H9 (cell line): ENCODE results near the gene AMIGO1. TPM values are rescaled to one million over a fixed set of nuclear protein-coding genes. Genes with fewer than 3 reads are reported as not detected.

ENCODE experiments used
- DNase-seq: peaks from one replicate; pipeline ENCODE4 v3.0.0-alpha.2; 2017
- H2AFZ ChIP-seq: one replicate; pipeline ENCODE4 v1.6.1; 2013; ENCODE audit warnings: mild to moderate bottlenecking, low read length, control low read depth, moderate library complexity
- H2AK5ac ChIP-seq: 2 replicates; pipeline ENCODE4 v1.6.1; 2013; ENCODE audit warnings: low read length, control low read depth, mixed read lengths; ENCODE audit not compliant: insufficient read length
- H2BK120ac ChIP-seq: one replicate; pipeline ENCODE4 v1.6.1; 2013; ENCODE audit warnings: low read depth, mild to moderate bottlenecking, low read length, control low read depth, inconsistent platforms; ENCODE audit not compliant: poor library complexity, severe bottlenecking
- H2BK12ac ChIP-seq: 2 replicates; pipeline ENCODE4 v1.6.1; 2013; ENCODE audit warnings: low read length, control low read depth, mixed read lengths, low read depth; ENCODE audit not compliant: insufficient read length
- H2BK15ac ChIP-seq: 2 replicates; pipeline ENCODE4 v1.6.1; 2013; ENCODE audit warnings: low read depth, low read length, control low read depth
- H2BK20ac ChIP-seq: one replicate; pipeline ENCODE4 v1.6.1; 2013; ENCODE audit warnings: low read depth, mild to moderate bottlenecking, low read length, control low read depth, inconsistent platforms; ENCODE audit not compliant: poor library complexity, severe bottlenecking
- H2BK5ac ChIP-seq: 2 replicates; pipeline ENCODE4 v1.6.1; 2013; ENCODE audit warnings: low read length, control low read depth, mixed read lengths; ENCODE audit not compliant: insufficient read length
- H3K14ac ChIP-seq: 2 replicates; pipeline ENCODE4 v1.6.1; 2013; ENCODE audit warnings: low read length, control low read depth; ENCODE audit not compliant: insufficient read depth
- H3K18ac ChIP-seq: 2 replicates; pipeline ENCODE4 v1.6.1; 2013; ENCODE audit warnings: low read depth, mild to moderate bottlenecking, mixed read lengths, low read length, control low read depth; ENCODE audit not compliant: insufficient read length
- H3K23ac ChIP-seq: 2 replicates; pipeline ENCODE4 v1.6.1; 2013; ENCODE audit warnings: low read length, control low read depth, mixed read lengths, low read depth; ENCODE audit not compliant: insufficient read length
- H3K23me2 ChIP-seq: 2 replicates; pipeline ENCODE4 v1.6.1; 2013; ENCODE audit warnings: low read depth, mild to moderate bottlenecking, mixed read lengths, low read length, control low read depth; ENCODE audit not compliant: insufficient read length, poor library complexity, severe bottlenecking
- H3K27ac ChIP-seq: 2 replicates; pipeline ENCODE4 v1.5.1; 2013; ENCODE audit warnings: low read length, control low read depth, mixed read lengths, low read depth; ENCODE audit not compliant: insufficient read length
- H3K27me3 ChIP-seq: 2 replicates; pipeline ENCODE4 v1.6.1; 2013; ENCODE audit warnings: low read length, control low read depth, inconsistent platforms; ENCODE audit not compliant: insufficient read depth
- H3K4ac ChIP-seq: 2 replicates; pipeline ENCODE4 v1.6.1; 2013; ENCODE audit warnings: low read depth, mild to moderate bottlenecking, control low read depth, inconsistent platforms, low read length, moderate library complexity
- H3K4me1 ChIP-seq: 2 replicates; pipeline ENCODE4 v1.6.1; 2013; ENCODE audit warnings: low read length, control low read depth, inconsistent platforms; ENCODE audit not compliant: insufficient read depth
- H3K4me2 ChIP-seq: 2 replicates; pipeline ENCODE4 v1.6.1; 2013; ENCODE audit warnings: low read length, control low read depth, mixed read lengths; ENCODE audit not compliant: insufficient read length, insufficient read depth
- H3K56ac ChIP-seq: 2 replicates; pipeline ENCODE4 v1.6.1; 2013; ENCODE audit warnings: low read depth, mild to moderate bottlenecking, mixed read lengths, low read length, control low read depth; ENCODE audit not compliant: insufficient read length
- H3K79me1 ChIP-seq: 2 replicates; pipeline ENCODE4 v1.6.1; 2013; ENCODE audit warnings: low read depth, mild to moderate bottlenecking, moderate library complexity, low read length, control low read depth, inconsistent platforms; ENCODE audit not compliant: insufficient read depth, poor library complexity, severe bottlenecking
- H3K79me2 ChIP-seq: 2 replicates; pipeline ENCODE4 v1.6.1; 2013; ENCODE audit warnings: low read length, control low read depth, inconsistent platforms; ENCODE audit not compliant: insufficient read depth
- H3K9ac ChIP-seq: 2 replicates; pipeline ENCODE4 v1.6.1; 2013; ENCODE audit warnings: low read length, control low read depth, mixed read lengths; ENCODE audit not compliant: insufficient read length; ENCODE audit errors: extremely low read depth
- H3K9me3 ChIP-seq: one replicate; pipeline ENCODE4 v1.6.1; 2013; ENCODE audit warnings: low read depth, low read length, inconsistent platforms; ENCODE audit not compliant: control insufficient read depth
- H3T11ph ChIP-seq: one replicate; pipeline ENCODE4 v1.6.1; 2013; ENCODE audit warnings: mild to moderate bottlenecking, low read length, control low read depth, inconsistent platforms
- H4K20me1 ChIP-seq: one replicate; pipeline ENCODE4 v1.6.1; 2013; ENCODE audit not compliant: control insufficient read depth, insufficient read length, insufficient read depth
- H4K5ac ChIP-seq: 2 replicates; pipeline ENCODE4 v1.6.1; 2013; ENCODE audit warnings: low read depth, mild to moderate bottlenecking, mixed read lengths, low read length, control low read depth; ENCODE audit not compliant: insufficient read length
- H4K8ac ChIP-seq: replicated peaks from 2 replicates; pipeline ENCODE4 v1.6.1; 2013; ENCODE audit warnings: low read length, control low read depth, mixed read lengths, low read depth; ENCODE audit not compliant: insufficient read length
- H4K91ac ChIP-seq: 2 replicates; pipeline ENCODE4 v1.6.1; 2013; ENCODE audit warnings: low read depth, mild to moderate bottlenecking, moderate library complexity, mixed read lengths, low read length, control low read depth; ENCODE audit not compliant: insufficient read length
- H3K27ac Mint-ChIP-seq, 3 experiments: 2 replicates in 2 of 3; 3 replicates in 1 of 3; pipeline ENCODE4 v1.8.0; 2020 to 2021; ENCODE audit warnings: mixed read lengths in 3 of 3, mild to moderate bottlenecking in 1 of 3, moderate library complexity in 1 of 3
- H3K27me3 Mint-ChIP-seq: 2 replicates; pipeline ENCODE4 v1.8.0; 2021; ENCODE audit warnings: low read depth, mild to moderate bottlenecking, moderate library complexity, mixed read lengths
- H3K36me3 Mint-ChIP-seq, 3 experiments: 2 replicates in 2 of 3; 3 replicates in 1 of 3; pipeline ENCODE4 v1.8.0; 2020 to 2021; ENCODE audit warnings: low read depth in 3 of 3, mixed read lengths in 3 of 3; ENCODE audit not compliant: insufficient read depth in 1 of 3
- H3K4me1 Mint-ChIP-seq, 2 experiments: 2 replicates each; pipeline ENCODE4 v1.8.0; 2020; ENCODE audit warnings: mixed read lengths in 2 of 2
- H3K4me3 Mint-ChIP-seq, 2 experiments: 2 replicates in 1 of 2; 3 replicates in 1 of 2; pipeline ENCODE4 v1.8.0; 2020 to 2021; ENCODE audit warnings: mild to moderate bottlenecking in 2 of 2, mixed read lengths in 2 of 2, moderate library complexity in 1 of 2
- H3K9me3 Mint-ChIP-seq, 2 experiments: 2 replicates in 1 of 2; 3 replicates in 1 of 2; pipeline ENCODE4 v1.8.0; 2020; ENCODE audit warnings: mild to moderate bottlenecking in 2 of 2, mixed read lengths in 2 of 2, moderate library complexity in 1 of 2
- CTCF ChIP-seq: fragments of 200-600 bp; sonication (generic); conservative IDR thresholded peaks from 3 replicates; pipeline ENCODE4 v1.8.0; 2021; ENCODE audit warnings: antibody characterized with exemption, mild to moderate bottlenecking
- WGBS: extraction: QIAGEN DNeasy Blood & Tissue Kit; methylation state at CpG from one replicate; pipeline ENCODE4 v1.1.7; 2013; ENCODE audit warnings: missing lambda C conversion rate, low lambda C conversion rate, mixed read lengths; ENCODE audit not compliant: insufficient read length; ENCODE audit errors: extremely low coverage; 5-methylcytosine and 5-hydroxymethylcytosine counted together
- total RNA-seq: library from RNA; stranded (reverse); gene quantifications from 2 replicates; pipeline ENCODE4 v1.2.1, GENCODE V29; 2021

Gene AMIGO1
- total RNA-seq, 1 experiment from 2014 or later = 4.1 TPM

- H4K91ac ChIP-seq = no peak overlapping the region
- peak; percentile 78 for TF ChIP-seq CTCF
- no peak overlapping the region for H3K23ac ChIP-seq
- no peaks in the 10 kb centered on the region for H3K27me3 ChIP-seq
- H3K27ac Mint-ChIP-seq = peak overlapping the region in 1 of 3 experiments; percentile 62; a peak in 1 of 7 replicates
- no peak overlapping the region for H2BK5ac ChIP-seq
- no peaks in the 10 kb centered on the region for H3K27me3 Mint-ChIP-seq
- no peak overlapping the region for H4K5ac ChIP-seq
- H2BK15ac ChIP-seq = no peak overlapping the region
- peaks cover 17 to 20% of the 10 kb centered on the region in 2 experiments for H3K4me1 Mint-ChIP-seq
- no peak overlapping the region for H4K8ac ChIP-seq
- no peak overlapping the region for H3K14ac ChIP-seq
- H3K18ac ChIP-seq = no peak overlapping the region
- no peak overlapping the region for H2BK12ac ChIP-seq
- no peaks in the 10 kb centered on the region for H3K79me1 ChIP-seq
- H3T11ph ChIP-seq = no peak overlapping the region
- H3K27ac ChIP-seq = no peak overlapping the region
- H2BK20ac ChIP-seq = no peak overlapping the region
- H3K4me2 ChIP-seq = no peak overlapping the region
- no CpG with 5 or more reads among the region's 4 CpGs for WGBS
- H3K36me3 Mint-ChIP-seq = peaks cover 0 to 11% (median 5%) of the 10 kb centered on the region in 3 experiments; a peak in 5 of 7 replicates
- no peak overlapping the region for H2BK120ac ChIP-seq
- H3K9ac ChIP-seq = no peak overlapping the region
- peak; percentile 80 for DNase-seq
- no peak overlapping the region for H3K56ac ChIP-seq
- H3K79me2 ChIP-seq = no peaks in the 10 kb centered on the region
- H3K4me1 ChIP-seq = peaks cover 2% of the 10 kb centered on the region; the same call in 1 of the 2 replicates
- no peak overlapping the region for H2AFZ ChIP-seq
- no peaks in the 10 kb centered on the region for H3K9me3 Mint-ChIP-seq
- H4K20me1 ChIP-seq = no peaks in the 10 kb centered on the region
- no peak overlapping the region for H2AK5ac ChIP-seq
- no peaks in the 10 kb centered on the region for H3K9me3 ChIP-seq
- no peaks in the 10 kb centered on the region for H3K23me2 ChIP-seq
- peak overlapping the region in 1 of 2 experiments; percentile 20; a peak in 1 of 5 replicates for H3K4me3 Mint-ChIP-seq
- no peak overlapping the region for H3K4ac ChIP-seq
Observed at GRCh38 chr1:109499661-109500536, 9.6 kb downstream of the AMIGO1 start.
